Islet precursor cell (in vitro differentiated cells): ENCODE results near the gene PFKP.
"Not testable (repeated sequence)": the region's sequence is repeated elsewhere in the genome, so short reads cannot be mapped to it uniquely, and the experiment has no call there.

ENCODE experiments used
- DNase-seq: peaks from one replicate; pipeline ENCODE4 v3.0.0-alpha.2; 2018

Gene PFKP

GRCh38 chr10:3166496-3167290, 99.3 kb downstream of the PFKP start:
- DNase-seq, result no peak

- DNase-seq, result no peak
Measured at GRCh38 chr10:3167611-3168330, 100.4 kb downstream of the PFKP start.

GRCh38 chr10:3169271-3169670, 101.9 kb downstream of the PFKP start:
- no peak for DNase-seq

- DNase-seq, result no peak
Measured at GRCh38 chr10:3169673-3170072, 102.3 kb downstream of the PFKP start.

- DNase-seq, result not testable (repeated sequence)
Measured at GRCh38 chr10:3171488-3171887, 104.1 kb downstream of the PFKP start.

GRCh38 chr10:3172081-3172445, 104.7 kb downstream of the PFKP start:
- DNase-seq, result no peak

GRCh38 chr10:3172446-3173170, 105.3 kb downstream of the PFKP start, which contains the start of gene PITRM1:
PITRM1 (minus strand) TSS chr10:3172782; CDS start chr10:3172772, 10 bp downstream.
- peak; percentile 100 for DNase-seq

GRCh38 chr10:3173171-3173878, 106.0 kb downstream of the PFKP start:
- no peak for DNase-seq

GRCh38 chr10:3178042-3178441, 110.7 kb downstream of the PFKP start:
- DNase-seq, result no peak

GRCh38 chr10:3179174-3179573, 111.8 kb downstream of the PFKP start:
- DNase-seq, result no peak

GRCh38 chr10:3180355-3181025, 113.1 kb downstream of the PFKP start:
- no peak for DNase-seq

- no peak for DNase-seq
Measured at GRCh38 chr10:3185386-3185785, 118.0 kb downstream of the PFKP start.

- no peak for DNase-seq
Measured at GRCh38 chr10:3186368-3186767, 119.0 kb downstream of the PFKP start.
